IMR-90 (cell line): Measurements from ENCODE around the gene DAAM1.

Source experiments
- BHLHE40 ChIP-seq: fragments of 150-350 bp; IDR thresholded peaks from 2 replicates; pipeline ENCODE4 v1.6.1; 2016; ENCODE audit warnings: mild to moderate bottlenecking, low read depth, low read length
- CEBPB ChIP-seq: IDR thresholded peaks from 2 replicates; pipeline ENCODE4 v1.6.1; 2012; ENCODE audit warnings: low read depth, low read length, improper control_type of control experiment
- CTCF ChIP-seq: conservative IDR thresholded peaks from 2 replicates; pipeline ENCODE4 v1.5.1; 2012; ENCODE audit warnings: mild to moderate bottlenecking, low read depth, low read length, improper control_type of control experiment
- MAFK ChIP-seq: IDR thresholded peaks from 2 replicates; pipeline ENCODE4 v1.6.1; 2012; ENCODE audit warnings: low read depth, low read length, improper control_type of control experiment
- MAZ ChIP-seq: IDR thresholded peaks from 2 replicates; pipeline ENCODE4 v1.6.1; 2012; ENCODE audit warnings: low read depth, mild to moderate bottlenecking, low read length, improper control_type of control experiment, moderate library complexity, borderline replicate concordance
- NFE2L2 ChIP-seq: fragments of 150-350 bp; IDR thresholded peaks from 2 replicates; pipeline ENCODE4 v1.6.1; 2016; ENCODE audit warnings: low read depth, mild to moderate bottlenecking, low read length
- POLR2A ChIP-seq: IDR thresholded peaks from 2 replicates; pipeline ENCODE4 v1.6.1; 2012; ENCODE audit warnings: mild to moderate bottlenecking, low read depth, low read length
- RAD21 ChIP-seq: IDR thresholded peaks from 2 replicates; pipeline ENCODE4 v1.6.1; 2012; ENCODE audit warnings: low read length, improper control_type of control experiment
- RFX5 ChIP-seq: IDR thresholded peaks from 2 replicates; pipeline ENCODE4 v1.8.0; 2012; ENCODE audit warnings: low read depth, mild to moderate bottlenecking, low read length, moderate library complexity
- SMC3 ChIP-seq: fragments of 150-350 bp; IDR thresholded peaks from 2 replicates; pipeline ENCODE4 v1.6.1; 2016; ENCODE audit warnings: low read depth, mild to moderate bottlenecking, antibody characterized with exemption, low read length, moderate library complexity

GRCh38 chr14:59274991-59275391 is 86.5 kb downstream of the DAAM1 start:
- TF ChIP-seq POLR2A = no peak
- no peak for TF ChIP-seq CTCF
- TF ChIP-seq NFE2L2 = no peak
- no peak for TF ChIP-seq RFX5
- TF ChIP-seq SMC3 = no peak
- TF ChIP-seq RAD21 = no peak
- no peak for TF ChIP-seq BHLHE40
- TF ChIP-seq CEBPB = no peak
- TF ChIP-seq MAFK = no peak
- no peak for TF ChIP-seq MAZ
